Measurements from ENCODE around the gene DCLRE1C. TPM values are rescaled to one million over a fixed set of nuclear protein-coding genes. Genes with fewer than 3 reads are reported as not detected.

The DCLRE1C gene
- 3.9 to 6.6 TPM (median 5.7 TPM) in 5 replicates for total RNA-seq (2022; extraction: Qiagen RNA extraction; ENCODE audit: low read depth)

DNA sequence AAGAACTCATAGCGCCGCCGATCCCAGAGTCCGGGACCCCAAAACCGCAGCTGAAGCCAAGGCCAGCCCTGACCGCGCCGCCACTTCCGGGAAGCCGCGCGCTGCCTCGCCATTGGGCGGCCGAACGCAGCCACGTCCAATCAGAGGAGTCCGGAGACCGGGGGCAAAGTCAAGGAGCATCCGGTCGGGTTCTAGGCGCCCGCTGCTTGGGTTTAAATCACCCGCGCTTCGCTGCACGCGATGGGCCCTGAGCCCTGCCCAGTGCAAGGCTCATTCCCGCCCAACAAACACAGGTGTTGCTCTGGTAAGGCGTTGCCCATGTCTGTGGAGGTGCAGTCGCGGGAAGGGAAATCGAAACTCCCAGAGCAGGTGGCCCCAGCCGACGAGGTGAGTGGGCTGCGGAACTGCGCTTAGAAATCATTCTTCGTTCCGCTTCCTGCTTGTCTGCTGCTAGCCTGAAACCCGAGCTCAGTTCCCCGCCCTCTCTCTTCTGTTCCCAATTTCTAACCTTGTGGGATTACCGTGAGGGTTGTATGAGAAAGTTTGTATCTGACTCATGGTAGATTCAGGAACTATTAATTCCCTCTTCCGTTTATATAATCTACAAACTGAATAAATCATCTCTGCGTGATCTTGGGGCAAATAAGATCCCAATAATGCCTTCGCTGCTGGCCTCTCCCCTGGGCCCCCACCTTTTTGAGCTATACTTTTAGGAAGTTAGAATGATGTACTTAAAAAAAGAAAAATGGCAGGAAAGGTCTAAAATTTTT, at the start of gene DCLRE1C:
TSS of gene DCLRE1C (minus strand) at position 96 of the 770 bp plus-strand sequence. CDS start at position 10, 86 bp downstream.

DNA sequence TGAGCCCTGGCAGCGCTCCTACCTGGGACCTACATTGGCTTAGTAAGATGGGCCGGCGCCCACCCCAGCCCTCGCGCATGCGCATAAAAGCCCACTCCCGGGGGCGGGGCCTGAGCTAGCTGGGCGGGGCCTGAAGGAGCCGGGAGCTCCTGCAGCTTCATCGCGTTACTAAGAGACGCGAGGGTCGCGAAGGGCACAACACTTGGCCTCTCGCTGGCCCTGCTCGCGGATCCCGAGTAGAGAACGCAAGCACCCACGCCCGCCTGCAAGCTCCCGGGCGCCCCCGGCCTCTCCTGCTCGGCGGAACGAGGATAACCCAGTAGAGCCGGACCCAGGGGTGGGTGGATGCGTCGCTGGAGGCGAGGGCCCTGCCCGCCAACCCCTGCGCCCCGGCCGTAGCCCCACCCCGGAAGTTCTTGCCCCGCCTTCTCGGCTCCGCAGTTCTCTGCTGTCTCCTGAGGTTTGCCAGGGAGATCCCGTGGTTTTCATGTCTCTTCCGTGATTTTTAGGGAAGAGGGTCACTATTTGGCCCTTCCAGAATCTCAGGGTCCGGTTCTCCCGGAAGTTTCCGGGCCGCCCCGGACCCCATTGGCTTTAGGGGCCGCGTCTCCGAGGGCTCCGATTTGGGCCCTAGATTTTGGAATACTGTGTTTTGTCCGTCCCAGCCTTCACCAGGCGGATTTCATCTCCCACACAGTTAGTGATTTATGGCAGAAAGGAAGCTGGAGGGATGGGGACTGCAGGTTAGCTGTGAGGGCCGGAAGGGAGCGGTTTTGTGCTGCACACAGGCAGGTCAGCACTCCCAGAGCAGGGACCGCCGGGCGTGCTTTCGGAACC, 5.5 kb upstream of the DCLRE1C start, which contains the start of gene MEIG1:
TSS of gene MEIG1 (plus strand) at position 168 of the 837 bp plus-strand sequence. CDS start 7,081 bp downstream, outside the sequence.

DNA sequence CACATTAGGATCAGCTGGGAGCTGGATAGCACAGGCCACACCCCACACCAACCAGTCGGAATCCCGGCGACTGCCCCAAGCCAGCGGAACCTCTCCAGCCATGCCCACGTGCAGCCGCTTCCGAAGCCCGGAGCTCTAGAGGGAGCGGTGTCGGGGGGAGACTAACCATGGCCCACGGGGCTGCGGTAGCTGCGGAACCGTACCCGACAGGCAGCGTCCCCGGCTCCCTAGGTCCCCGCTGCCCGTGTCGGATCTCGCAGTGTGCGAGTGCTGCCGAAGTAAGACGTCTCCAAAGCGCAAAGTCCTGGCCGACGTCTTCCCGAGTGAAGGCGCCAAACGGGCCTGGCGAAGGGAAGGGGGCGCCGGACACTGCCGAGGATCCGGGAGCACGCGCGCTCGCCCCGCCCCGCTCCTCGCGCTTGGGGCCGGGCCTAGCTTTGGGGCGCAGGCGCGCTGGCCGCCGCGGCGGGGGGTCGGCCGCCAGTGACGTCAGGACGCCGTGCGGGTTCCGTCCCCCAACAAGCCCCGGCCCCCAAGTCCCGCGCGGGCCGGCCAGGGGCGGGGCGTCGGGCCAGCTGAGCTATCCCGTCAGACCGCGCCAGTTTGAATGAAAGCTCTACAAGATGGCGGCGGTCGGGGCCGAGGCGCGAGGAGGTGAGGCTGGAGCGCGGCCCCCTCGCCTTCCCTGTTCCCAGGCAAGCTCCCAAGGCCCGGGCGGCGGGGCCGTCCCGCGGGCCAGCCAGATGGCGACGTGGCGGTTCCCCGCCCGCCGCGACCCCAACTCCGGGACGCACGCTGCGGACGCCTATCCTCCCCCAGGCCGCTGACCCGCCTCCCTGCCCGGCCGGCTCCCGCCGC, 75.4 kb downstream of the DCLRE1C start, which contains the start of gene SUV39H2:
TSS of gene SUV39H2 (plus strand) at position 601 of the 858 bp plus-strand sequence. CDS start at position 624, 23 bp downstream.

Other genes with a start within 250 kb of the DCLRE1C start
- 99.4 to 139 TPM (median 132 TPM) in 5 replicates for gene FAM107B, start 179.2 kb downstream of the DCLRE1C start, total RNA-seq (2022; extraction: Qiagen RNA extraction; ENCODE audit: low read depth)
- 0.95 to 1.6 TPM (median 1.3 TPM) in 5 replicates for gene CDNF, start 116.1 kb downstream of the DCLRE1C start, total RNA-seq (2022; extraction: Qiagen RNA extraction; ENCODE audit: low read depth)
- 43.8 to 46.0 TPM (median 45.1 TPM) in 5 replicates for gene HSPA14, start 115.8 kb downstream of the DCLRE1C start, total RNA-seq (2022; extraction: Qiagen RNA extraction; ENCODE audit: low read depth)
- 11.5 to 13.5 TPM (median 12.8 TPM) in 5 replicates for gene MSANTD7, start 115.8 kb downstream of the DCLRE1C start, total RNA-seq (2022; extraction: Qiagen RNA extraction; ENCODE audit: low read depth)
- gene SUV39H2, start 75.2 kb downstream of the DCLRE1C start, total RNA-seq (2022; extraction: Qiagen RNA extraction; ENCODE audit: low read depth): 18.9 to 23.0 TPM (median 20.8 TPM) in 5 replicates
- 0.55 to 1.0 TPM (median 0.77 TPM) in 5 replicates for gene MEIG1, start 5.3 kb upstream of the DCLRE1C start, total RNA-seq (2022; extraction: Qiagen RNA extraction; ENCODE audit: low read depth)
- gene OLAH, start 89.8 kb upstream of the DCLRE1C start, total RNA-seq (2022; extraction: Qiagen RNA extraction; ENCODE audit: low read depth): 0.39 to 0.59 TPM (median 0.43 TPM) in 5 replicates
- gene ACBD7, start 134.7 kb upstream of the DCLRE1C start, total RNA-seq (2022; extraction: Qiagen RNA extraction; ENCODE audit: low read depth): 0.85 to 1.3 TPM (median 1.1 TPM) in 5 replicates
- 33.1 to 41.4 TPM (median 38.0 TPM) in 5 replicates for gene RPP38, start 143.3 kb upstream of the DCLRE1C start, total RNA-seq (2022; extraction: Qiagen RNA extraction; ENCODE audit: low read depth)
- gene NMT2, start 214.6 kb upstream of the DCLRE1C start, total RNA-seq (2022; extraction: Qiagen RNA extraction; ENCODE audit: low read depth): 18.7 to 24.2 TPM (median 21.5 TPM) in 5 replicates